ENCODE measurements around the gene TMEM200A. TPM values are rescaled to one million over a fixed set of nuclear protein-coding genes. Genes with fewer than 3 reads are reported as not detected.

TMEM200A gene
- total RNA-seq, 1 experiment from 2014 or later, result 0.10 TPM

DNA sequence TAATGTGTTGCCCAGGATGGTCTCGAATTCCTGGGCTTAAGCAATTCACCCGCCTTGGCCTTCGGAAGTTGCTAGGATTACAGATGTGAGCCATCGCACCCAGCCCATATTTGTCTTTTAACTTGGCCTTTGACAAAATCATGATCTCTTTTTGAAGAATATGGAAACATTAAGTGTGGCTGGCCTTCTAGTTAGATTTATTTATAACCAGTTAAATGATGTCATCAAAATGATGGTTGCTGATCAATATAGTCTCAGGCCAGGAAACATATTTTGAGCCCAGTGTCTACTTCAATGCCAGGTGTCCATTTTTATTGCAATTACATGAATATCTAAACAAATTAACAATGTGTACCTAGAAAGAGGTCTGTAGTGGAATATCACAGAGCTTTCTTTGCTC is 69.4 kb downstream of the TMEM200A start:
- TF ChIP-seq POLR2AphosphoS5 (IDR thresholded peaks at IDR 0.05; ENCODE audit: low read depth, low read length) (no peak), TCF7L2 (IDR thresholded peaks at IDR 0.05; ENCODE audit: low read depth, low read length) (no peak), SIN3A (IDR thresholded peaks at IDR 0.05; ENCODE audit: borderline replicate concordance, insufficient read depth, low read depth, low read length) (no peak)
- TF ChIP-seq, protein P1, sequence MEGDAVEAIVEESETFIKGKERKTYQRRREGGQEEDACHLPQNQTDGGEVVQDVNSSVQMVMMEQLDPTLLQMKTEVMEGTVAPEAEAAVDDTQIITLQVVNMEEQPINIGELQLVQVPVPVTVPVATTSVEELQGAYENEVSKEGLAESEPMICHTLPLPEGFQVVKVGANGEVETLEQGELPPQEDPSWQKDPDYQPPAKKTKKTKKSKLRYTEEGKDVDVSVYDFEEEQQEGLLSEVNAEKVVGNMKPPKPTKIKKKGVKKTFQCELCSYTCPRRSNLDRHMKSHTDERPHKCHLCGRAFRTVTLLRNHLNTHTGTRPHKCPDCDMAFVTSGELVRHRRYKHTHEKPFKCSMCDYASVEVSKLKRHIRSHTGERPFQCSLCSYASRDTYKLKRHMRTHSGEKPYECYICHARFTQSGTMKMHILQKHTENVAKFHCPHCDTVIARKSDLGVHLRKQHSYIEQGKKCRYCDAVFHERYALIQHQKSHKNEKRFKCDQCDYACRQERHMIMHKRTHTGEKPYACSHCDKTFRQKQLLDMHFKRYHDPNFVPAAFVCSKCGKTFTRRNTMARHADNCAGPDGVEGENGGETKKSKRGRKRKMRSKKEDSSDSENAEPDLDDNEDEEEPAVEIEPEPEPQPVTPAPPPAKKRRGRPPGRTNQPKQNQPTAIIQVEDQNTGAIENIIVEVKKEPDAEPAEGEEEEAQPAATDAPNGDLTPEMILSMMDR (IDR thresholded peaks at IDR 0.05), result no peak
- TF ChIP-seq, protein P2, sequence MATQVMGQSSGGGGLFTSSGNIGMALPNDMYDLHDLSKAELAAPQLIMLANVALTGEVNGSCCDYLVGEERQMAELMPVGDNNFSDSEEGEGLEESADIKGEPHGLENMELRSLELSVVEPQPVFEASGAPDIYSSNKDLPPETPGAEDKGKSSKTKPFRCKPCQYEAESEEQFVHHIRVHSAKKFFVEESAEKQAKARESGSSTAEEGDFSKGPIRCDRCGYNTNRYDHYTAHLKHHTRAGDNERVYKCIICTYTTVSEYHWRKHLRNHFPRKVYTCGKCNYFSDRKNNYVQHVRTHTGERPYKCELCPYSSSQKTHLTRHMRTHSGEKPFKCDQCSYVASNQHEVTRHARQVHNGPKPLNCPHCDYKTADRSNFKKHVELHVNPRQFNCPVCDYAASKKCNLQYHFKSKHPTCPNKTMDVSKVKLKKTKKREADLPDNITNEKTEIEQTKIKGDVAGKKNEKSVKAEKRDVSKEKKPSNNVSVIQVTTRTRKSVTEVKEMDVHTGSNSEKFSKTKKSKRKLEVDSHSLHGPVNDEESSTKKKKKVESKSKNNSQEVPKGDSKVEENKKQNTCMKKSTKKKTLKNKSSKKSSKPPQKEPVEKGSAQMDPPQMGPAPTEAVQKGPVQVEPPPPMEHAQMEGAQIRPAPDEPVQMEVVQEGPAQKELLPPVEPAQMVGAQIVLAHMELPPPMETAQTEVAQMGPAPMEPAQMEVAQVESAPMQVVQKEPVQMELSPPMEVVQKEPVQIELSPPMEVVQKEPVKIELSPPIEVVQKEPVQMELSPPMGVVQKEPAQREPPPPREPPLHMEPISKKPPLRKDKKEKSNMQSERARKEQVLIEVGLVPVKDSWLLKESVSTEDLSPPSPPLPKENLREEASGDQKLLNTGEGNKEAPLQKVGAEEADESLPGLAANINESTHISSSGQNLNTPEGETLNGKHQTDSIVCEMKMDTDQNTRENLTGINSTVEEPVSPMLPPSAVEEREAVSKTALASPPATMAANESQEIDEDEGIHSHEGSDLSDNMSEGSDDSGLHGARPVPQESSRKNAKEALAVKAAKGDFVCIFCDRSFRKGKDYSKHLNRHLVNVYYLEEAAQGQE (IDR thresholded peaks at IDR 0.05; ENCODE audit: insufficient read depth in 1 of 2, low read depth in 2 of 2, low read length in 1 of 2), result no peak
- DNase-seq (ENCODE audit: low read depth, low spot score), result no peak
- ATAC-seq, result no peak
- Histone ChIP-seq H3K4me1 (ENCODE audit: control insufficient read depth, insufficient read depth, low read length) (no peaks in the 10 kb centered on the region), H3K9me3 (ENCODE audit: control insufficient read depth, insufficient read depth, low read depth, low read length) (no peaks in the 10 kb centered on the region), H3K4me3 (ENCODE audit: low read depth in 2 of 2, low read length in 2 of 2) (no peak overlapping the region), H3K27me3 (ENCODE audit: control insufficient read depth, insufficient read depth, low read length) (no peaks in the 10 kb centered on the region), H3K36me3 (ENCODE audit: control insufficient read depth, insufficient read depth, low read length) (no peaks in the 10 kb centered on the region), H3K27ac (ENCODE audit: low read length) (no peak overlapping the region)
- CTCF ChIA-PET, result no interaction called here
- POLR2A ChIA-PET, result no interaction called here
- intact Hi-C loops (cut with micrococcal nuclease; ENCODE audit: unreplicated experiment) (no loop called here), in situ Hi-C loops (cut with HindIII; ENCODE audit: low pct_unique_long_range_greater_than_20kb, low sequenced_read_pairs) (no loop called here)
- BruUV-seq (replicated peaks), result no TSS peak

DNA sequence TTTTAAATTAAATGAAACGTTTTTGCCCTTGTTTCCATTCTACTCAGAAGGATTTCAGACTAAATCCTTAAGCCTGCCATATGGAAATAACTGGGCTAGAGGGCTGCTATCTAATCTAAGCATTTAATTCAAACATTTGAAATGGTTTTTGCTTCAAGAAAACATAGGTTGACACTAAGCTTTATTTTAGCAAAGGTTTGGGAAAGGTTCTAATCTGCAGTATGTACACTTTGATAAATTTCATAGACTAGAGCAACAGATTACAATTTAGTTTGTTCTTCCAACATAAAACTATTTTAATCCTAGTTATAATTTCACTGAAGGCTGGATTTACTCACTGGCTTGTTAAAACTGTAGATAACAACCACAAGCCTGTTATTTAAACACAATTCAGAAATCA is 72.1 kb downstream of the TMEM200A start:
- TF ChIP-seq POLR2AphosphoS5 (IDR thresholded peaks at IDR 0.05; ENCODE audit: low read depth, low read length) (no peak), SIN3A (IDR thresholded peaks at IDR 0.05; ENCODE audit: borderline replicate concordance, insufficient read depth, low read depth, low read length) (no peak), TCF7L2 (IDR thresholded peaks at IDR 0.05; ENCODE audit: low read depth, low read length) (no peak)
- TF ChIP-seq, protein P1 (IDR thresholded peaks at IDR 0.05), result no peak
- TF ChIP-seq, protein P2 (IDR thresholded peaks at IDR 0.05; ENCODE audit: insufficient read depth in 1 of 2, low read depth in 2 of 2, low read length in 1 of 2), result no peak
- POLR2A ChIA-PET, result no interaction called here
- BruUV-seq (replicated peaks), result no TSS peak
- Histone ChIP-seq H3K36me3 (ENCODE audit: control insufficient read depth, insufficient read depth, low read length) (no peaks in the 10 kb centered on the region), H3K27me3 (ENCODE audit: control insufficient read depth, insufficient read depth, low read length) (no peaks in the 10 kb centered on the region), H3K9me3 (ENCODE audit: control insufficient read depth, insufficient read depth, low read depth, low read length) (no peaks in the 10 kb centered on the region), H3K4me1 (ENCODE audit: control insufficient read depth, insufficient read depth, low read length) (no peaks in the 10 kb centered on the region), H3K27ac (ENCODE audit: low read length) (no peak overlapping the region), H3K4me3 (ENCODE audit: low read depth in 2 of 2, low read length in 2 of 2) (no peak overlapping the region)
- CTCF ChIA-PET, result no interaction called here
- DNase-seq (ENCODE audit: low read depth, low spot score), result no peak
- intact Hi-C loops (cut with micrococcal nuclease; ENCODE audit: unreplicated experiment) (no loop called here), in situ Hi-C loops (cut with HindIII; ENCODE audit: low pct_unique_long_range_greater_than_20kb, low sequenced_read_pairs) (no loop called here)
- no peak for ATAC-seq

Data from Panc1 (cell line).